Coronary artery (tissue), 2 donors: ENCODE results near the gene BLOC1S1.
A peak's percentile ranks its signal among the peaks of the same experiment; 100 is the strongest.

Experiments used
- DNase-seq: peaks from one replicate; pipeline ENCODE4 v3.0.0-alpha.2; 2017; ENCODE audit warnings: low spot score
- H3K27ac ChIP-seq, 2 donors: fragments of 200-600 bp; sonication (generic); one replicate each; pipeline ENCODE4 v1.5.1; 2016 to 2019
- H3K4me3 ChIP-seq: fragments of 200-600 bp; sonication (generic); 2 replicates; pipeline ENCODE4 v1.5.1; 2016; ENCODE audit warnings: mild to moderate bottlenecking, moderate library complexity
- TF ChIP-seq, protein P1 (sequence below): fragments of 200-600 bp; sonication (generic); IDR thresholded peaks from one replicate; pipeline ENCODE4 v1.5.1; 2019; ENCODE audit warnings: antibody characterized with exemption

BLOC1S1 gene

DNA sequence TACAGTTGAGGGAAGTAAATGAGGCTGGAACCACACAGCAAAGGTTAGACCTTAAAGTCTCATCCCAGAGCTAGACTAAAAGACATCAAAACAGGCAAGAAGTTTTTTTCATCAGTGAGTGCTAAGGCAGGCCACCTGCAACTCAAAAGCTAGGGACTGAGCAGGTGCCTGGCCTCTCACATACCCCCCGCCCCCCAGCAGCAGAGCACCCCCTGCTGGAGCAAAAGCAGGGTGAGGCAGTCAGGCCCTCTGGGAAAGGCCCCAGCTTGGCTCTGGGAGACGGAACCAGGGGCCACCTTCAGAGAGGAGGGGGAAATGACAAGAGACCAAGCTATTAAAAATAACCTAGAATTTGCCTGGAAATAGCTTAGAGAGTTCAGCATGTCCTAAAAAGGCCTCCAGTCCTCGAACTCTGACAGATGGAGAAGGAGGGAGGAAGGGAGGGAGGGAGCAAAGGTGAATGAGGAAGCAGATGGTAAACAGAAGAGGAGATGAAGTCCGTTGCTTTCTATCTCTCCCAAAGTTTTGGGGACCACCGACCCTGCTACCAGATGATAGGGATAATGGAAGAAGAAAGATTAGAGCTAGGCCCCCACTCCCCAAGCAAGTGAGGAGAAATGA, 10.0 kb upstream of the BLOC1S1 start:
- peak overlapping the region; percentile 76 to 98 for H3K27ac ChIP-seq
- peak overlapping the region; percentile 88 for H3K4me3 ChIP-seq

DNA sequence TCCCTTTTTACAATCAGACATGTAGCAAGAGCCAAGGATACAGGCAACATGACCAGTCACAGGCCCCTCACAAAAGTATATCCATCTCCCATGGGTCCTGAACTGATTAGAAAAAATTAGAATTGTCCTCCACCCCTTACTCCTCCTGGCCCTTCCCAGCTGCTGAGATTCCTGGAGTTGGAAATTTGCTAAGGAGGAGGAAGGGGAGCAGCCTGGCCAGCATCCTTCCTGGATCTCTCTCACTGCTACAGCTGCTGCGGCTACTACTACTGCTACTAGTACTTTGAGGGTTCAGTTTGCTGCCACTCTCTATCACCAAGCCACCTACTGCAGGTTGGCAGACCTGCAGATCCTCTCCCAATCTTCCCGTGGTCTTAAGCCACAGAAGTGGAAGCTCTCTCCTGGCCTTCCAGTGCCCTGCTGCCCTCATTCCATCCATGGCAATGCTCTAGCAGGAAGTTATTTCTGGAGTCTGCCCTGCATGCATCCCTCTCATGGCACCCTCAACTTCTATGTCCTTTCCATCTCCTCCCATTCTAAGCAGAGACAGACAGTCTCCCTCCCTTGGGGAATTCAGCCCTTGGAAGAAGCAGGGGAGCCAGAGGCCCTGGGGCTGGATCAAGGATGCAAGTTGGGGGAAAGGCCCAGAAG, 9.2 kb upstream of the BLOC1S1 start:
- TF ChIP-seq, protein P1, sequence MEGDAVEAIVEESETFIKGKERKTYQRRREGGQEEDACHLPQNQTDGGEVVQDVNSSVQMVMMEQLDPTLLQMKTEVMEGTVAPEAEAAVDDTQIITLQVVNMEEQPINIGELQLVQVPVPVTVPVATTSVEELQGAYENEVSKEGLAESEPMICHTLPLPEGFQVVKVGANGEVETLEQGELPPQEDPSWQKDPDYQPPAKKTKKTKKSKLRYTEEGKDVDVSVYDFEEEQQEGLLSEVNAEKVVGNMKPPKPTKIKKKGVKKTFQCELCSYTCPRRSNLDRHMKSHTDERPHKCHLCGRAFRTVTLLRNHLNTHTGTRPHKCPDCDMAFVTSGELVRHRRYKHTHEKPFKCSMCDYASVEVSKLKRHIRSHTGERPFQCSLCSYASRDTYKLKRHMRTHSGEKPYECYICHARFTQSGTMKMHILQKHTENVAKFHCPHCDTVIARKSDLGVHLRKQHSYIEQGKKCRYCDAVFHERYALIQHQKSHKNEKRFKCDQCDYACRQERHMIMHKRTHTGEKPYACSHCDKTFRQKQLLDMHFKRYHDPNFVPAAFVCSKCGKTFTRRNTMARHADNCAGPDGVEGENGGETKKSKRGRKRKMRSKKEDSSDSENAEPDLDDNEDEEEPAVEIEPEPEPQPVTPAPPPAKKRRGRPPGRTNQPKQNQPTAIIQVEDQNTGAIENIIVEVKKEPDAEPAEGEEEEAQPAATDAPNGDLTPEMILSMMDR, result no peak
- peak overlapping the region; percentile 88 for H3K4me3 ChIP-seq
- peak overlapping the region; percentile 76 to 98 for H3K27ac ChIP-seq
- no peak for DNase-seq

More for the DNA sequence above, 10.0 kb upstream of the BLOC1S1 start:
- TF ChIP-seq, protein P1, result peak; percentile 27
- no peak for DNase-seq

DNA sequence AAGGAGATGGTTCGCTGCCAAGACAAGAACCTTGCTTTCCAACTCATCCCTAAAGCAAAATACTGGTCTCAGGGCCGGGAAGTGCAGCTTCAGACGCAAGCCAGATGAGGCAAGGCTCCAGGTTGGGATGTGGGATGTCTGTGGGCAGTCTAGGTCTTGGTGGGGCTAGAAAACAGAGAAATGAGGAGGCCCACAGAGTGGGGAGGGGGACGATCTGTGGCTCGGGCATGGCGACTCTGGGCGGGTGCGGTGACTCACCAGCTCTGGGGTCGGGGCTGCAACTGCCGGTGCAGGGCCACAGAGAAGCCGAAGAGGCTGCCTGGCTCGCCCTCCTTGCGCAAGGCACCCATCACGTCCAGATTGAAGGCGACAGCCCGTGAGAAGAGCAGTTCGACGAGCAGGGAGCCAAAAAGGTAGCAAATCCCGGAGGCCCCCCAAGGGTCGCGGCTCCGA, 8.6 kb upstream of the BLOC1S1 start:
- TF ChIP-seq, protein P1, result no peak
- DNase-seq, result no peak
- H3K27ac ChIP-seq, result peak overlapping the region; percentile 76 to 98
- H3K4me3 ChIP-seq, result peak overlapping the region; percentile 88

DNA sequence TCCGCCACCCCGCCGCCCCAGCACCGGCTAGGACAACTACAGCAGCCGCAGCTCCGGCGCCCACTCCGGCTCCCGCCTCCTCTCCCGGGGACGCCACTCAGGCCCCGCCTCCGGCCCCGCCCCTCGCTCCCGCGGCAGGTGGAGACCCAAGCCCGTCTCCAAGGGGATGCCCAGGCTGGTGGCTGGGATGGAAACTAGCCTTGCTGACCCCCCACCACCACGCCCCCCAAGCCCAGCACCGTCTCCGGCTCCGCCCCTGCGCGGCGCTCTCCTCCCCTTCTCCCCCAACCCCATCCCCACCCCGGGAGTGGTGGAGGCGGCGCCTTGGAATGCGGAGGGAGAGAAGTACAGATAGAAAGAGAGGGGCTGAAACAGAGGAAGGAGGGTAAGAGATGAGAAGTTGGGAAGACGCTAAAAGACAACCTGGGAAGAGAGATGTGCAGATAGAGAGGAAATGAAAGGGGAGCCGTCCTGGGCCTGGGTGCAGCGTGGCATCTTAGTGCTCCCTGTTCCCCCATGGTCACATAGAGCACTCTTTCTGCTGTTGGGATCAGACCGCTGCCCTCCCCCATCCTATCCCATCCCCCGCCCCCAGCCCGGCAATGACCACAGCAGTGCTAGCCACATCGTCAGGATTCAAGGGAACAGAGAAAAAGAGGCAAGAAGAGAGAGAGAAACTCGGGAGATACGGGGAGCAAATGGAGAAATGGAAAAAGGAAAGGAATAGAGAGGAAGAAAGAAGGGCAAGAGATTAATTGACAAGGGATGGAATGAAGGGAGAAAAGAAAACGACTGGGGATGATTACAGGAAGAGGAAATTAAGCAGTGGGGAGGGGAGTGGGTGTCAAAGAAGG, 7.8 kb upstream of the BLOC1S1 start, which contains the start of gene ITGA7:
TSS of gene ITGA7 (minus strand) at position 64 of the 854 bp plus-strand sequence. CDS start 222 bp downstream, outside the sequence.
- peak; percentile 92 for DNase-seq
- H3K4me3 ChIP-seq, result peak within 1 kb of the TSS; percentile 88

DNA sequence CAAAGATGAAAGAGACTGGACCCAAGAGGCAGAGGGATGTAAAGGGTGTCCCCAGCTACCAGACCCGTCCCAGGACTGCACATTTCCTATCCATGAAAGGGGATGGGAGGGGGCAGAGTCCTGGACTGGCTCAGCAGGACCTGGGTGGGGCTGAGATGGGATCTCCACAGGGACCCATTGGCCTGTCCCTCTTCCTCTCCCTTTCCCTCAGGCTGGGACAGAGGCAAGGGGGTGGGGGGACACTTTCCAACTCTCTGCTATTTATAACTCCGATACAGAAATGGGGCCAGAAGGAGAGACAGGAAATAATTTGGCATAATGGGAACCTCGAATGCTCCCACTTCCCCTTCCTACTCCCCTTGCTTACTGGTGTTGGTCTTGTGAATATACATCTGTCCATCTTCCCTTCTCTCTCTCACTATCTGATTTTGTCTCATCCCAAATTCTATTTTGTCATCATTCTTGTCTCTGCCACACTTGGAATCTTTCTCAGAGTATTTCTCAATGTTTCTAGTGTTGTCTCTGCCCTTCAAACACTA, 7.1 kb upstream of the BLOC1S1 start:
- peak overlapping the region; percentile 88 for H3K4me3 ChIP-seq
- TF ChIP-seq, protein P1, result no peak
- DNase-seq, result no peak
- H3K27ac ChIP-seq, result peak overlapping the region; percentile 76 to 98

More for the DNA sequence above, 7.8 kb upstream of the BLOC1S1 start, which contains the start of gene ITGA7:
- peak within 1 kb of the TSS; percentile 76 to 98 for H3K27ac ChIP-seq
- TF ChIP-seq, protein P1, result no peak

DNA sequence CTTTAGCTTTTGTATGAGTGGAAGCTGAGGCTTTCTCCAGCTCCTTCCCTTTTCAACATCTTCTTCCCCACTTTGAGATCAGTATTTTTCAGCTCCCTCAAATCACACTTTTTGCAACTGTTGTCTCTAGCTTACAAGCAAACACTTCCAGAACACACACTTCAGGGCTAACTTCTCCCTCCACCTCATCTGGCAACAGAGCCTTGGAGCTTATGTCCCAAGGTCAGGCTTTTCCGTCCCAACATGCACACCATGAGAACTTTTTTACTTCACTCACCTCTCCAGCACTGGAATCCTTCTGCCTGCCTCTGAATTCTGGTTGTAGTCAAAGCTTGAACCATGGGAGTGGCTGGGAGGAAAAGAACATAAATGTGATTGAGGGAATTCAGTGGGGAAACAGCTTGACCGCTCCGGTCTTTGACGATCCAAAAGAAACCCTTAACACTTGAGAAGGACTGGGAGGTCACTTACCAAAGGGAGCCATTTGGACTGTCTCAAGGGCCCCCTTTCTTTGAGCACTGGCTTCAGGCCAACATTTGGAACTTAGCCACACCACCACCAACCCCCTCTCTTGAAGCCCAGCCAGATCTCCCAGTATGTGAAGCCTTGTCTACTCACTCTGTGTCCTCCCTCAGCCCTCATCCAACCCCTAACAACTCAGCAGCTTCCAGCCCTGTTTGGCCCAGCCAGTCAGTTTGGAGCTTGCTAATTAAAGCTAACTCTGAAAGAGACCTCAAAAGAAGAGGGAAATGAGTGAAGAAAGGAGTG, 3.9 kb upstream of the BLOC1S1 start:
- Histone ChIP-seq H3K4me3 (peak overlapping the region; percentile 52), H3K27ac (peak overlapping the region; percentile 76 to 92)
- TF ChIP-seq, protein P1, result no peak
- no peak for DNase-seq
